Loucy (cell line): ENCODE results near the gene HOXB9.
A peak's percentile ranks its signal among the peaks of the same experiment; 100 is the strongest.

ENCODE experiments used
- H2AFZ ChIP-seq: fragments of 200-600 bp; sonication (generic); 2 replicates; pipeline ENCODE4 v1.6.0; 2016; ENCODE audit warnings: antibody characterized with exemption, mild to moderate bottlenecking, low read length, moderate library complexity
- H3F3A ChIP-seq: fragments of 200-600 bp; 2 replicates; pipeline ENCODE4 v1.6.0; 2016; ENCODE audit warnings: antibody characterized with exemption, low read depth, mild to moderate bottlenecking
- H3K27me3 ChIP-seq: fragments of 200-600 bp; sonication (generic); 2 replicates; pipeline ENCODE4 v1.6.1; 2014; ENCODE audit warnings: low read length, mild to moderate bottlenecking; ENCODE audit not compliant: insufficient read depth, poor library complexity, severe bottlenecking
- H3K36me3 ChIP-seq: fragments of 200-600 bp; sonication (generic); 2 replicates; pipeline ENCODE4 v1.6.1; 2016; ENCODE audit warnings: low read length; ENCODE audit not compliant: insufficient read depth
- H3K4me1 ChIP-seq: fragments of 200-600 bp; sonication (generic); 2 replicates; pipeline ENCODE4 v1.5.1; 2014; ENCODE audit warnings: low read length, mild to moderate bottlenecking; ENCODE audit not compliant: insufficient read depth, poor library complexity, severe bottlenecking
- H3K4me2 ChIP-seq: fragments of 200-600 bp; sonication (generic); 2 replicates; pipeline ENCODE4 v1.6.0; 2014; ENCODE audit warnings: antibody characterized with exemption, low read length, low read depth, mild to moderate bottlenecking; ENCODE audit not compliant: poor library complexity, severe bottlenecking
- H3K4me3 ChIP-seq: fragments of 200-600 bp; sonication (generic); 2 replicates; pipeline ENCODE4 v1.5.1; 2014; ENCODE audit warnings: low read length, mild to moderate bottlenecking, mixed read lengths; ENCODE audit not compliant: poor library complexity, severe bottlenecking
- H3K79me2 ChIP-seq: fragments of 200-600 bp; sonication (generic); 2 replicates; pipeline ENCODE4 v1.6.1; 2014; ENCODE audit warnings: low read length; ENCODE audit not compliant: insufficient read depth
- H3K9ac ChIP-seq: fragments of 200-600 bp; sonication (generic); 2 replicates; pipeline ENCODE4 v1.6.0; 2014; ENCODE audit warnings: mild to moderate bottlenecking, low read depth, low read length, moderate library complexity; ENCODE audit not compliant: poor library complexity, severe bottlenecking
- H3K9me2 ChIP-seq: fragments of 200-600 bp; sonication (generic); replicated peaks from 2 replicates; pipeline ENCODE4 v1.6.1; 2016; ENCODE audit warnings: low read depth, low read length, mixed read lengths
- H3K9me3 ChIP-seq: fragments of 200-600 bp; sonication (generic); 2 replicates; pipeline ENCODE4 v1.6.1; 2014; ENCODE audit warnings: mild to moderate bottlenecking, antibody characterized with exemption, low read length, low read depth; ENCODE audit not compliant: insufficient read depth
- H4K20me1 ChIP-seq: fragments of 200-600 bp; sonication (generic); 2 replicates; pipeline ENCODE4 v1.6.0; 2014; ENCODE audit warnings: antibody characterized with exemption, low read length, mild to moderate bottlenecking; ENCODE audit not compliant: insufficient read depth, poor library complexity, severe bottlenecking
- EZH2phosphoT487 ChIP-seq: fragments of 200-600 bp; IDR thresholded peaks from 2 replicates; pipeline ENCODE4 v1.6.1; 2018; ENCODE audit warnings: antibody characterized with exemption, mild to moderate bottlenecking, moderate library complexity, borderline replicate concordance
- TF ChIP-seq, protein P1 (sequence below): fragments of 200-600 bp; sonication (generic); conservative IDR thresholded peaks from 2 replicates; pipeline ENCODE4 v1.5.1; 2014; ENCODE audit warnings: mild to moderate bottlenecking, antibody characterized with exemption, low read length

Gene HOXB9

DNA sequence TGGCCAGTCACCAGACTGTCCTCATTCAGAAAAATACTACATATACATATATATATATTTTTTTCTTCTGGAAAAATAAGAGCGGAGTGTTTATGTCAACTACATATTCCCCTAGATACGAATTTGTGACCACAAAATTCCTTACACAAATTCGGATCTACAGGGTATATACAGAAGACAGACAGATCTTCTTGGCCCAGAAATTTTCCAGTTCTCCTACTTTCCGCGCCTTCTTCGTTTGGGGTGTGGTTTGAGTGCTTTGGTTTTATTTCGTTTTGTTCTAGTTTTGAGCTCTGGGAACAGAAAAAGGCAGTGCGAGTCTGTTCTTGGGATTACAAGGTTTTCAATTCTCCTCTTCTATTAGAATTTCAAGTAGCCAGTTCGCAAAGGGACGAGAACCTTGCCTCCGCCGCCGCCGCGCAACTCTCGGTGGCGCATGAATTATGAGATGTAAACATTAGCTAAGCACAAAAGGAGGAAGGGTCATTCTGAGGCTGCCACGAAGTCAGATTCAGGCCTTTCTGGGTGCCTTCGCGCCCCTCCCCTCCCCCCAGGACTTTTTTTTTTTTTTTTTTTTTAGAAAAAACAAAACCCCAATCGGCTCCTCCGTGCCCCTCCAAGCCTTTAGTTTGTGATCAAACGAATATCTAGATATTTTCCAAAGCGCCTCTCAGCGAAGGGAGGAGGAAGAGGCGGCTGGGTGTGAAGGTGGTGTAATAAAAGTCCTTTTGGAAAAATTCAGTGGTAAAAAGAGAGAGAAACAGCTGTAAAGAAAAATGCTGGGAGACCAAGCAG lies 46.2 kb downstream of the HOXB9 start:
- TF ChIP-seq EZH2phosphoT487, result no peak
- TF ChIP-seq, protein P1, sequence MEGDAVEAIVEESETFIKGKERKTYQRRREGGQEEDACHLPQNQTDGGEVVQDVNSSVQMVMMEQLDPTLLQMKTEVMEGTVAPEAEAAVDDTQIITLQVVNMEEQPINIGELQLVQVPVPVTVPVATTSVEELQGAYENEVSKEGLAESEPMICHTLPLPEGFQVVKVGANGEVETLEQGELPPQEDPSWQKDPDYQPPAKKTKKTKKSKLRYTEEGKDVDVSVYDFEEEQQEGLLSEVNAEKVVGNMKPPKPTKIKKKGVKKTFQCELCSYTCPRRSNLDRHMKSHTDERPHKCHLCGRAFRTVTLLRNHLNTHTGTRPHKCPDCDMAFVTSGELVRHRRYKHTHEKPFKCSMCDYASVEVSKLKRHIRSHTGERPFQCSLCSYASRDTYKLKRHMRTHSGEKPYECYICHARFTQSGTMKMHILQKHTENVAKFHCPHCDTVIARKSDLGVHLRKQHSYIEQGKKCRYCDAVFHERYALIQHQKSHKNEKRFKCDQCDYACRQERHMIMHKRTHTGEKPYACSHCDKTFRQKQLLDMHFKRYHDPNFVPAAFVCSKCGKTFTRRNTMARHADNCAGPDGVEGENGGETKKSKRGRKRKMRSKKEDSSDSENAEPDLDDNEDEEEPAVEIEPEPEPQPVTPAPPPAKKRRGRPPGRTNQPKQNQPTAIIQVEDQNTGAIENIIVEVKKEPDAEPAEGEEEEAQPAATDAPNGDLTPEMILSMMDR, result no peak
- Histone ChIP-seq H4K20me1 (peaks cover 81% of the 10 kb centered on the region), H3K9ac (peak overlapping the region; percentile 100), H2AFZ (no peak overlapping the region), H3K79me2 (peaks cover 98% of the 10 kb centered on the region), H3K4me1 (peaks cover 58% of the 10 kb centered on the region), H3K4me2 (peak overlapping the region; percentile 98), H3K9me3 (no peaks in the 10 kb centered on the region), H3F3A (peaks cover 9% of the 10 kb centered on the region; the same call in 1 of the 2 replicates), H3K36me3 (peaks cover 56% of the 10 kb centered on the region), H3K27me3 (peaks cover 31% of the 10 kb centered on the region), H3K9me2 (no peaks in the 10 kb centered on the region), H3K4me3 (peak overlapping the region; percentile 89)

DNA sequence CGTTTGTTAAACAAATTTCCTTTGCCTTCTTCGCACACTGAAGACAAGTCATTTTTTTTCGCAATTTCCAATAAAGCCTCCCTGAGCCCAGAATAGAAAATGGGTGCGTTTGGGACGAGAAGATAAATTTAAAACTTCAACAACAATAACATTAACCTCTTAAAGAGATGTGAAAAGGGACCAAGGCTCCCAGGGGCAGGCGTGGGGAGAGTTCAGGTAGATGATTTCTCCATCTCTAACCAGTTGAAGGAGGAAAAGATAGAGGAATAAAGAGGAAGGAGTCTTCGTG lies 46.7 kb downstream of the HOXB9 start:
- no peaks in the 10 kb centered on the region for H3K9me3 ChIP-seq
- H3K36me3 ChIP-seq, result peaks cover 60% of the 10 kb centered on the region
- peak overlapping the region; percentile 89 for H3K4me3 ChIP-seq
- TF ChIP-seq, protein P1, result no peak
- no peak for TF ChIP-seq EZH2phosphoT487
- no peak overlapping the region for H2AFZ ChIP-seq
- H3K9me2 ChIP-seq, result no peaks in the 10 kb centered on the region
- peaks cover 31% of the 10 kb centered on the region for H3K27me3 ChIP-seq
- H3K4me2 ChIP-seq, result peak overlapping the region; percentile 98
- H3K9ac ChIP-seq, result peak overlapping the region; percentile 100
- peaks cover 81% of the 10 kb centered on the region for H4K20me1 ChIP-seq
- peaks cover 62% of the 10 kb centered on the region for H3K4me1 ChIP-seq
- H3K79me2 ChIP-seq, result peaks cover 98% of the 10 kb centered on the region
- peaks cover 9% of the 10 kb centered on the region; the same call in 1 of the 2 replicates for H3F3A ChIP-seq

DNA sequence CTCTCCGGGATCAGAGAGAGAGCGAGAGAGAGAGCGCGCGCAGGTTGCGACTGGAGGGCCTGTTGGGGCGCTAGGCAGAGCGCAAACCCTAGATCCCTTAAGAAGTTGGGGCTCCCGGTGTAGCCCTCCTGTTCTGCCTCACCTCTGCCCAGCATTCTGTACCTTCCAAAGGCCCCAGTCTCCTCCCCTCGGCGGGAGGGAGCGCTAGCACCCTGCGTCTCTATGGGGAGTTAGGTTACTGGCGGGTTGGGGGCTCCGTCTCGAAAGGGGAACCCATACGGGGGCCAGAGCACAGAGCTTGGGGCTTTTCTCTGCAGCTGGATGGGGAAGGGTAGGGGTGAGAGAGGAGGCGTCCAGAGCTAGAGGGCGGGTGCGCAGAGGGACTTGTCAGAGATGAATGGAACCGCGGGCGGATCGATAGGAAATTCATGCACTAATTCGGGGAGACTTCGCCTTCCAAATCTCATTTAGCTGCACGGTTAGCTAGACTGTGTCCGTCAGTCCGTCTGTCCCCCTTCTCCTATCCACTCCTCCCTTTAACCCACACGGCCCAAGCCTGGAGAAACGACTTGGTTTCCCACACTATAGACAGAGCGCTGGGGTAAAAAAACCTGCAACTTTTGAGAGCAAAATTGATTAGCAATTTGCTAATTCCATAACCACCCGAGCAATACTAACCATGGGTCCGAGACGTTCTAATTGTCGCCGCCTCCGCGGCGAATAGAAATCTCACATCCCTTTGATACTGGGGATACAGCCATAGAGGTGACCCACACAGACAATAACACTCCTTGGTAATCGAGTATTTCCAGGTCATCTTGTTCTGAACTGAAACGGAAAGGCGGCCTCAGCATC lies 47.3 kb downstream of the HOXB9 start:
- Histone ChIP-seq H2AFZ (no peak overlapping the region), H3K27me3 (peaks cover 31% of the 10 kb centered on the region), H3K79me2 (peaks cover 98% of the 10 kb centered on the region), H3K4me3 (peak overlapping the region; percentile 89), H3F3A (peaks cover 10% of the 10 kb centered on the region), H4K20me1 (peaks cover 81% of the 10 kb centered on the region), H3K9ac (peak overlapping the region; percentile 100), H3K4me1 (peaks cover 62% of the 10 kb centered on the region), H3K4me2 (peak overlapping the region; percentile 98), H3K9me3 (no peaks in the 10 kb centered on the region), H3K9me2 (no peaks in the 10 kb centered on the region), H3K36me3 (peaks cover 58% of the 10 kb centered on the region)
- no peak for TF ChIP-seq EZH2phosphoT487
- TF ChIP-seq, protein P1, result no peak
